Cardiac muscle cell (in vitro differentiated cells and primary cell): ENCODE measurements around the gene DPP10. TPM values are rescaled to one million over a fixed set of nuclear protein-coding genes. Genes with fewer than 3 reads are reported as not detected.

Experiments used
- DNase-seq, 2 donors: peaks; one replicate each; pipeline versions ENCODE4 v3.0.0 to v3.0.0-alpha.2; 2010 to 2017; ENCODE audit warnings: low read depth in 1 of 2, low spot score in 1 of 2
- H3K27ac ChIP-seq: fragments of 200-600 bp; sonication (generic); 2 replicates; pipeline ENCODE4 v1.5.1; 2016
- H3K27me3 ChIP-seq: fragments of 200-600 bp; sonication (generic); 2 replicates; pipeline ENCODE4 v1.6.0; 2016; ENCODE audit warnings: control low read depth
- H3K36me3 ChIP-seq: fragments of 200-600 bp; sonication (generic); 2 replicates; pipeline ENCODE4 v1.5.1; 2016; ENCODE audit warnings: control low read depth
- H3K4me1 ChIP-seq: fragments of 200-600 bp; sonication (generic); 2 replicates; pipeline ENCODE4 v1.8.1; 2017; ENCODE audit warnings: low read depth, mild to moderate bottlenecking, mixed run types
- H3K4me3 ChIP-seq: fragments of 200-600 bp; sonication (generic); 2 replicates; pipeline ENCODE4 v1.5.1; 2016; ENCODE audit warnings: mild to moderate bottlenecking
- H3K9me3 ChIP-seq: fragments of 200-600 bp; sonication (generic); 2 replicates; pipeline ENCODE4 v1.5.1; 2017; ENCODE audit warnings: low read depth, mild to moderate bottlenecking, control low read depth
- polyA plus RNA-seq: library from polyadenylated mRNA; unstranded; fragments of >200 nt; fragmentation: Nextera tagmentation; extraction: Ambion mirVana; gene quantifications from 2 replicates; pipeline ENCODE4 v1.2.1, GENCODE V29; 2016
- total RNA-seq: library from RNA; depleted of rRNA; stranded (reverse); fragments of >200 nt; gene quantifications from 2 replicates; pipeline ENCODE4 v1.2.3, GENCODE V29; 2016
- TF ChIP-seq, protein P1 (sequence below): IDR thresholded peaks from 2 replicates; pipeline ENCODE4 v1.5.1; 2012; ENCODE audit warnings: low read depth, mild to moderate bottlenecking, low read length

Gene DPP10
- total and polyA plus RNA-seq, 2 experiments from 2014 or later: 1.1 to 1.4 TPM

DNA sequence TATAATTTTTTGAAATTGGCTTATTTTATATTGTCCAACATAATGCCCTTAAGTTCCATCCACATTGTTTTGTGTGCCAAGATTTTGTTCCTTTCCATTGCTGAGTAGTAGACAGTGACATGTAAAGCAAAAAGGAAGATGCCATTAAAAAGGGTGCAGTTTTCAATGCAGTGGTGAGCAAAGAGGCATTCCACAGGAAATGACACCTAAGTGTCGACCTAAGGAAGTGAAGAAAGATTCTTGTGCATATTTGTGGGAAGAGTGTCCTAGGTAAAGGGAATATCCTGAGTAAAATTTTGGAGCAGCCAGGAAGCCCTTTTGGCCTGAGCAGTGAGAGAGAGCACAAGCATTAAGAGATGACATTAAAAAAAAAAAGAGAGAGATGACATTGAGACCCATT, 1099.9 kb downstream of the DPP10 start:
- no peaks in the 10 kb centered on the region for H3K36me3 ChIP-seq
- TF ChIP-seq, protein P1, sequence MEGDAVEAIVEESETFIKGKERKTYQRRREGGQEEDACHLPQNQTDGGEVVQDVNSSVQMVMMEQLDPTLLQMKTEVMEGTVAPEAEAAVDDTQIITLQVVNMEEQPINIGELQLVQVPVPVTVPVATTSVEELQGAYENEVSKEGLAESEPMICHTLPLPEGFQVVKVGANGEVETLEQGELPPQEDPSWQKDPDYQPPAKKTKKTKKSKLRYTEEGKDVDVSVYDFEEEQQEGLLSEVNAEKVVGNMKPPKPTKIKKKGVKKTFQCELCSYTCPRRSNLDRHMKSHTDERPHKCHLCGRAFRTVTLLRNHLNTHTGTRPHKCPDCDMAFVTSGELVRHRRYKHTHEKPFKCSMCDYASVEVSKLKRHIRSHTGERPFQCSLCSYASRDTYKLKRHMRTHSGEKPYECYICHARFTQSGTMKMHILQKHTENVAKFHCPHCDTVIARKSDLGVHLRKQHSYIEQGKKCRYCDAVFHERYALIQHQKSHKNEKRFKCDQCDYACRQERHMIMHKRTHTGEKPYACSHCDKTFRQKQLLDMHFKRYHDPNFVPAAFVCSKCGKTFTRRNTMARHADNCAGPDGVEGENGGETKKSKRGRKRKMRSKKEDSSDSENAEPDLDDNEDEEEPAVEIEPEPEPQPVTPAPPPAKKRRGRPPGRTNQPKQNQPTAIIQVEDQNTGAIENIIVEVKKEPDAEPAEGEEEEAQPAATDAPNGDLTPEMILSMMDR: no peak
- no peak for DNase-seq
- H3K4me3 ChIP-seq: no peak overlapping the region
- H3K9me3 ChIP-seq: no peaks in the 10 kb centered on the region
- no peaks in the 10 kb centered on the region for H3K4me1 ChIP-seq
- H3K27ac ChIP-seq: no peak overlapping the region
- no peaks in the 10 kb centered on the region for H3K27me3 ChIP-seq

DNA sequence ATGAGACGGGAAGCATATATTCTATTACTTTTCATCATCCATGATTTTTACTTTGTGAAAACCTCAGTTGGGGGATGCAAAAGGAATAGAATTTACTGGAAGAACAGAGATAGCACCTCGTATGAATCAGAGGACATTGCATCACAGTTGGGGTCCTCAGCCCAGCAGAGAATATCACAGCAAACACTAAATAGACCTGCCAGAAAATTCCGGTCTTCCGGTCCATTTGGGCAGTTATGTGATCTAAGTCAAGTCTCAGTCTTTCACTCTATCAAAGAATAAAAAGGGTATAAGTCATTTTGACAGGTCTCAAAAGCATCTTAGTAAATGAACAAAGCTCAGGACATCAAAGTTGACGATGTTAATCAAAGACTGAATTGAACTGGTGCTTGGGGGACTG, 1100.6 kb downstream of the DPP10 start:
- H3K4me1 ChIP-seq: no peaks in the 10 kb centered on the region
- no peak for DNase-seq
- H3K27ac ChIP-seq: no peak overlapping the region
- H3K36me3 ChIP-seq: no peaks in the 10 kb centered on the region
- H3K9me3 ChIP-seq: no peaks in the 10 kb centered on the region
- H3K4me3 ChIP-seq: no peak overlapping the region
- H3K27me3 ChIP-seq: no peaks in the 10 kb centered on the region
- TF ChIP-seq, protein P1: no peak

DNA sequence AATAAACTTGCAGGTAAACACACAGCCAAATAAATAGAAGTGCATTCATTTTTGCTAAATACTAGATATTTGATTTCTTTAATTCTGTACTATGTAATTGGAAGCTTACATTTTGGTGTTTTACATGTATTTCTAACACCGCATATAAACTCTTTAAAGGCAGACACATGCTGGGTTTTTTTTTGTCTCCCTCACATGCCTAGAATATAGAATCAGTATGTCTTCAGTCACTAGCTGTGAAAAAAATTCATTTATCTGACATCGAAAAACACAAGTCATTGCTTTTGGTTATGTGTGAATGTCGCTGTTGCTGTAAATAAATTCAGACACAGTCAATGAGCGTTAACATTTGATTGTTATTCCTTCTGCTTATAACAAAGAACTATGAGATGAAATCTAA, 1101.0 kb downstream of the DPP10 start:
- H3K4me3 ChIP-seq: no peak overlapping the region
- no peaks in the 10 kb centered on the region for H3K27me3 ChIP-seq
- H3K27ac ChIP-seq: no peak overlapping the region
- H3K36me3 ChIP-seq: no peaks in the 10 kb centered on the region
- no peaks in the 10 kb centered on the region for H3K9me3 ChIP-seq
- TF ChIP-seq, protein P1: no peak
- H3K4me1 ChIP-seq: no peaks in the 10 kb centered on the region
- no peak for DNase-seq

DNA sequence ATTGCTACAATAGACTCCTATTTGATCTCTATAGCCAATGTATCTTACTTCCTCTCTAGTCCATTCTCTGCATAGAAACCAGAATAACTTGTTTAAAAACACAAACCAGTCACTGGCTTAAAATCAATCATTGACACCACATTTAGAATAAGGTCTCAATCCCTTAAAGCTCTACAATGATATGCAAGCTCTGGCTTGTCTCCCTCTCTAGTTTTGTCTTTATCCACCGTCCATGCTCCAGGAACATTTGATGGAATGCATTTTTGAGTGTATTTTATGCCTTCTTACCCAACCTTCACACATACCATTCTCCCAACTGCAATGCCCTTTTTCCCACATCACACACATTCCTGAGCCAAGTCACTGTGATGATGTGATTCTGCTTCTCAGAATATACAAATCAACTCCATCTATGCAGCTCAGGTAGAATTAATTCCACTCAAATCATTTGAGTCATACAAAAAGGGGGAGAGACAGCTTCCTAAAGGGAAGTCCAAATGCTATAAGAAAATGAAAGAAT, 1107.2 kb downstream of the DPP10 start:
- H3K36me3 ChIP-seq: no peaks in the 10 kb centered on the region
- TF ChIP-seq, protein P1: no peak
- H3K27ac ChIP-seq: no peak overlapping the region
- no peaks in the 10 kb centered on the region for H3K9me3 ChIP-seq
- no peaks in the 10 kb centered on the region for H3K27me3 ChIP-seq
- DNase-seq: no peak
- no peaks in the 10 kb centered on the region for H3K4me1 ChIP-seq
- no peak overlapping the region for H3K4me3 ChIP-seq

DNA sequence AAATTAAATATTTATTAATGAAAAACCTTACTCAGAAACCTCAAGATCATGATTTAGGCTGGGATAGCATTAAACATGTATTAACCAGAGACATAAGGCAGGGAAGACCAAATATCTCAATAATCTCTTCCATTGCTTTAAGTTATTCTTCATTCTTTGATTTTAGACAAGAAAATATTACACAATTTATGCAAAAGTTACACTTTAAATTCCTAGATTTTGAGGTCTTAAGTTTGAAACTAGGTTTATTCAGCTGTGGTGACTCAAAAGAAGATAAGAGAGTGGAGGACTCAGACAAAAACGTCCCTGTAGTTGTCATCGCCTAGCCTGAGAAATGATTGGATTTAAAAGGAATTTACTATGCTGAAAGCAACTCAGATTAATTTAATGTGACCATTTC, 1110.3 kb downstream of the DPP10 start:
- no peaks in the 10 kb centered on the region for H3K4me1 ChIP-seq
- TF ChIP-seq, protein P1: no peak
- H3K27me3 ChIP-seq: no peaks in the 10 kb centered on the region
- H3K36me3 ChIP-seq: no peaks in the 10 kb centered on the region
- peak in 1 of 2 donors; percentile 2 for DNase-seq
- no peak overlapping the region for H3K4me3 ChIP-seq
- no peak overlapping the region for H3K27ac ChIP-seq
- H3K9me3 ChIP-seq: no peaks in the 10 kb centered on the region

DNA sequence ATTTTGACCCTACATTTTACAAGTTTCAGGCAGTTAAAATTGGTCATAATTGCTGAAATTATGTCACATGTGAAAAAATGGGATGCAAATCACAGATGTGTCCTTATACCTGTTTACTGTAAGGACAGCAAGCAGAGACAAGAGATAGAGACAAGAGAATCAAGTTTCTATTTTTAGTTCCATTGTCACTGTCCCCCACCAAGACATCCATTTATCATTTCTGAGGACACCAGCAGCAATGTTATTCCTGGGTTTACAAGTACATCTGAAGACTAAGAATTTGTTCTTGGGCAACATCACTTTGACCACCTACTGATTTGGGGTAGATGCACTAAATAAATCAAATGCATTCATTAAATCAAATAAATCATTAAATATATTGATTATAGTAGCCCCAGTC, 1111.7 kb downstream of the DPP10 start:
- H3K9me3 ChIP-seq: no peaks in the 10 kb centered on the region
- no peaks in the 10 kb centered on the region for H3K36me3 ChIP-seq
- H3K27ac ChIP-seq: no peak overlapping the region
- TF ChIP-seq, protein P1: no peak
- DNase-seq: no peak
- H3K27me3 ChIP-seq: no peaks in the 10 kb centered on the region
- no peak overlapping the region for H3K4me3 ChIP-seq
- H3K4me1 ChIP-seq: no peaks in the 10 kb centered on the region
